ENCODE measurements around the gene TEX12. TPM values are rescaled to one million over a fixed set of nuclear protein-coding genes. Genes with fewer than 3 reads are reported as not detected.
A peak's percentile ranks its signal among the peaks of the same experiment; 100 is the strongest.
"Not testable (repeated sequence)": the region's sequence is repeated elsewhere in the genome, so short reads cannot be mapped to it uniquely, and the experiment has no call there.

TEX12 gene
- total RNA-seq, 1 donor = not detected

- Histone ChIP-seq H3K79me2 (ENCODE audit: insufficient read depth, low read length) (no peaks in the 10 kb centered on the region), H3K4me2 (ENCODE audit: insufficient read depth, low read length) (peak overlapping the region; percentile 14), H3K4me3 (ENCODE audit: insufficient read depth, low read length) (no peak overlapping the region), H4K20me1 (ENCODE audit: insufficient read depth, low read length) (no peaks in the 10 kb centered on the region), H3K27ac (ENCODE audit: low read depth, low read length) (no peak overlapping the region), H3K27me3 (ENCODE audit: insufficient read depth, low read length) (no peaks in the 10 kb centered on the region), H3K9me3 (ENCODE audit: low read depth, low read length) (no peaks in the 10 kb centered on the region), H2AFZ (ENCODE audit: low read length) (no peak overlapping the region), H3K4me1 (ENCODE audit: insufficient read depth, low read length) (peaks cover 34% of the 10 kb centered on the region), H3K36me3 (ENCODE audit: insufficient read depth, low read length) (no peaks in the 10 kb centered on the region)
- no peak for DNase-seq (ENCODE audit: insufficient read length, low spot score, missing footprints)
- no peak for TF ChIP-seq CTCF (IDR thresholded peaks at IDR 0.05; ENCODE audit: extremely low read depth, low read depth, low read length)
Observed at GRCh38 chr11:112161012-112161411, 6.2 kb upstream of the TEX12 start.

- DNase-seq (ENCODE audit: insufficient read length, low spot score, missing footprints); H3K27me3 ChIP-seq (ENCODE audit: insufficient read depth, low read length); H3K79me2 ChIP-seq (ENCODE audit: insufficient read depth, low read length); H3K4me3 ChIP-seq (ENCODE audit: insufficient read depth, low read length); H3K27ac ChIP-seq (ENCODE audit: low read depth, low read length); H3K9me3 ChIP-seq (ENCODE audit: low read depth, low read length); H2AFZ ChIP-seq (ENCODE audit: low read length); H3K4me2 ChIP-seq (ENCODE audit: insufficient read depth, low read length); H4K20me1 ChIP-seq (ENCODE audit: insufficient read depth, low read length); H3K36me3 ChIP-seq (ENCODE audit: insufficient read depth, low read length): not testable (repeated sequence)
- H3K4me1 ChIP-seq (ENCODE audit: insufficient read depth, low read length) = peaks cover 32% of the 10 kb centered on the region
Observed at GRCh38 chr11:112162200-112162599, 5.0 kb upstream of the TEX12 start.

- peak overlapping the region; percentile 55 for H3K4me2 ChIP-seq (ENCODE audit: insufficient read depth, low read length)
- H3K36me3 ChIP-seq (ENCODE audit: insufficient read depth, low read length) = no peaks in the 10 kb centered on the region
- peak; percentile 78 for DNase-seq (ENCODE audit: insufficient read length, low spot score, missing footprints)
- H3K27me3 ChIP-seq (ENCODE audit: insufficient read depth, low read length) = no peaks in the 10 kb centered on the region
- H3K9me3 ChIP-seq (ENCODE audit: low read depth, low read length) = no peaks in the 10 kb centered on the region
- H3K4me1 ChIP-seq (ENCODE audit: insufficient read depth, low read length) = peaks cover 26% of the 10 kb centered on the region
- TF ChIP-seq CTCF (IDR thresholded peaks at IDR 0.05; ENCODE audit: extremely low read depth, low read depth, low read length) = no peak
- H4K20me1 ChIP-seq (ENCODE audit: insufficient read depth, low read length) = no peaks in the 10 kb centered on the region
- H2AFZ ChIP-seq (ENCODE audit: low read length) = no peak overlapping the region
- peak overlapping the region; percentile 7 for H3K27ac ChIP-seq (ENCODE audit: low read depth, low read length)
- H3K79me2 ChIP-seq (ENCODE audit: insufficient read depth, low read length) = no peaks in the 10 kb centered on the region
- no peak overlapping the region for H3K4me3 ChIP-seq (ENCODE audit: insufficient read depth, low read length)
Observed at GRCh38 chr11:112162761-112163546, 4.2 kb upstream of the TEX12 start.

GRCh38 chr11:112163875-112164685, 3.1 kb upstream of the TEX12 start, which contains the start of gene IL18:
Gene IL18 (minus strand): TSS chr11:112164094. CDS start chr11:112155053, 9,041 bp downstream.
- H3K4me2 ChIP-seq (ENCODE audit: insufficient read depth, low read length) = peak within 1 kb of the TSS; percentile 55
- no peak within 1 kb of the TSS for H3K4me3 ChIP-seq (ENCODE audit: insufficient read depth, low read length)

More at GRCh38 chr11:112163875-112164685, 3.1 kb upstream of the TEX12 start, which contains the start of gene IL18:
- no peaks in the 10 kb centered on the region for H3K36me3 ChIP-seq (ENCODE audit: insufficient read depth, low read length)
- DNase-seq (ENCODE audit: insufficient read length, low spot score, missing footprints) = no peak
- no peaks in the 10 kb centered on the region for H4K20me1 ChIP-seq (ENCODE audit: insufficient read depth, low read length)
- peak within 1 kb of the TSS; percentile 7 for H3K27ac ChIP-seq (ENCODE audit: low read depth, low read length)
- H3K79me2 ChIP-seq (ENCODE audit: insufficient read depth, low read length) = no peaks in the 10 kb centered on the region
- no peaks in the 10 kb centered on the region for H3K9me3 ChIP-seq (ENCODE audit: low read depth, low read length)
- TF ChIP-seq CTCF (IDR thresholded peaks at IDR 0.05; ENCODE audit: extremely low read depth, low read depth, low read length) = no peak
- H3K27me3 ChIP-seq (ENCODE audit: insufficient read depth, low read length) = no peaks in the 10 kb centered on the region
- H3K4me1 ChIP-seq (ENCODE audit: insufficient read depth, low read length) = peaks cover 25% of the 10 kb centered on the region
- peak within 1 kb of the TSS; percentile 3 for H2AFZ ChIP-seq (ENCODE audit: low read length)
